Hippocampal formation (tissue), 2 donors: ENCODE data around the gene GNAI3.

Experiments
- DNase-seq, 2 donors: peaks; one replicate each; lab custom pipeline; 2025; lab: John Stamatoyannopoulos, UW

Gene GNAI3

DNA sequence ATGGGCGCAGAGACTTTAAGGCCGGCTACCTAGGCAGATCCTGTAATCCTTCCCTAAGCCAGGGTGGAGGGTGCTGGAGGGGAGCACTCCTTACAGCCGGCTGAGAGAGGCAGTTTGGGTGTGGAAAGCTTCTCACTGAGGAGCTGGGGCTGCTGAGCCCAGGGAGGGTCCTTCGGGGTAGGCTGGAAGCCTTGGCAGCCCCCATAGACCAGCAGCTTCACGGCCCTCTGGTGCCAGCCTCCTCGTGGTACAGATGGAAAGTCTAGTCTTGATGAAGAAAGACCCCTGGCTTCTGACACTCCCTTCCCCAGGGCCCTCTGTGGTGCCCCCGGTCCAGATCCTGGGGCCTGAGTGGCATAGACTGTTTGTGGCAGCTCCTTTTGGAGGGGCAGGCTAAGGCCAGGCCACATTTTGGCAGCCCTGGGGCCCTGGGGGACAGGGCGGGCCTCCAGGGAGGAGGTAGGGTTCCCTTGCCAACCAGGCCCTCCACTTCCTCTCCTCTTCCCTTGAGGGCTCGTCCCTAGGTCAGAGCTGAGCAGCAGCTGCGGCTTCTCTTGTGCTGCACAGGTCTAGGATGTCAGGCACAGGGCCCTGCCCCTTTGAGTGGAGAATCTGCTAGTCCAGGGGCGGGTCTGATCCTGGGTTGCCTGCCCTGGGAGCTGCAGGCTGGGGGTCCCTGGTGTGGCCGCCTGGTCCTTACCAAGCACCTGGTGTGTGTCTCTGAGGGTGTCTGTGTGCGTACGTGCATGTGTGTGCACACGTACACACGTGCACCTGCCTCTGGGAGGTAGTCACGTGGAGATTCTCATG lies 76.0 kb downstream of the GNAI3 start:
- DNase-seq: no peak

DNA sequence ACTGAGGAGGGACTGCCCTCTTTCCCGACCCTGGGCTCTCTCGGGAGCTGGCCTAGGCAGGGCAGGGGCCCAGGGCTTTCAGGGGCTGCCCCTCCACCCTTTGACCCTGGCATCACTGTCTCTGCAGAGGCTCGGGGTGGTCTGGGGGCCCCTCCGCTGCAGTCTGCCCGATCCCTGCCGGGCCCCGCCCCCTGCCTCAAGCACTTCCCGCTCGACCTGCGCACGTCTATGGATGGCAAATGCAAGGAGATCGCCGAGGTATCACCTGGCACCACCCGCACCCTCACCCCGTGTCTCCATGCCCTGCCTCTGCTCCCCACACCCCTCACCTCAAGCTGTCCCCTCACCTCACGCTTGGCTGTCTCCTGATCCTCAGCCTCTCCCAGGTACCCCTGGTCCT lies 76.8 kb downstream of the GNAI3 start:
- no peak for DNase-seq

DNA sequence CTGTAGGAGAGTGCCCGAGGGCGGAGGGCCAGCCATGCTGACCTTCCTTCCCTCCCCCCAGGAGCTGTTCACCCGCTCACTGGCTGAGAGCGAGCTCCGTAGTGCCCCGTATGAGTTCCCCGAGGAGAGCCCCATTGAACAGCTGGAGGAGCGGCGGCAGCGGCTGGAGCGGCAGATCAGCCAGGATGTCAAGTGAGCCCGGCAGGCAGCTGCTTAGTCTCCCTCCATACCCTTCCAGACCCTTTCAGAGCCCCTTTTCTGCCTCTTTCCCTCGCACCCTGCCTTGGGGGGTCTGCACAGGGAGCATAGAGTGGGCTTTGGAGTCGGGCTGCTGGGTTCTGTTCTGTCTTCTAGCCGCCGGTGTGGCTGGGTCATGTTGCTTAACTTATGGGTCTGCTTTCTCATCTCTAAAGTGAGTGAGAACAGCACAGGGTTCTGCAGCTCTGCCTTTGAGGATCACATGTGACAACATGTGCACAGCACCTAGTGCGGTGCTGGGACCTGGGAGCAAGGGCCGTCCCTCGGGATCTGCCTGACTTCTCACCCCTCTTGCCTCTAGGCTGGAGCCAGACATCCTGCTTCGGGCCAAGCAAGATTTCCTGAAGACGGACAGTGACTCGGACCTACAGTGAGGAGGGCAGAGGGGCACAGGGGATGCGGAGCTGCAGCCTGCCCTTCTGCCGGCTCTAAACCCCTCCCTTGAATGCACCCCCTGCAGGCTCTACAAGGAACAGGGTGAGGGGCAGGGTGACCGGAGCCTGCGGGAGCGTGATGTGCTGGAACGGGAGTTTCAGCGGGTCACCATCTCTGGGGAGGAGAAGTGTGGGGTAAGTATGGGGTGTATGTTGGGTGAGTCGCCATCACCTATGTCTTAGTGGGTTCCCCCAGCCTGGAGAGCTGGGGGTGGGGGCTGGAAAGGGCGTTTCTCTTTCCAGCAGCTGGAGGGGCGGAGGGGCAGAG lies 77.5 kb downstream of the GNAI3 start:
- no peak for DNase-seq

DNA sequence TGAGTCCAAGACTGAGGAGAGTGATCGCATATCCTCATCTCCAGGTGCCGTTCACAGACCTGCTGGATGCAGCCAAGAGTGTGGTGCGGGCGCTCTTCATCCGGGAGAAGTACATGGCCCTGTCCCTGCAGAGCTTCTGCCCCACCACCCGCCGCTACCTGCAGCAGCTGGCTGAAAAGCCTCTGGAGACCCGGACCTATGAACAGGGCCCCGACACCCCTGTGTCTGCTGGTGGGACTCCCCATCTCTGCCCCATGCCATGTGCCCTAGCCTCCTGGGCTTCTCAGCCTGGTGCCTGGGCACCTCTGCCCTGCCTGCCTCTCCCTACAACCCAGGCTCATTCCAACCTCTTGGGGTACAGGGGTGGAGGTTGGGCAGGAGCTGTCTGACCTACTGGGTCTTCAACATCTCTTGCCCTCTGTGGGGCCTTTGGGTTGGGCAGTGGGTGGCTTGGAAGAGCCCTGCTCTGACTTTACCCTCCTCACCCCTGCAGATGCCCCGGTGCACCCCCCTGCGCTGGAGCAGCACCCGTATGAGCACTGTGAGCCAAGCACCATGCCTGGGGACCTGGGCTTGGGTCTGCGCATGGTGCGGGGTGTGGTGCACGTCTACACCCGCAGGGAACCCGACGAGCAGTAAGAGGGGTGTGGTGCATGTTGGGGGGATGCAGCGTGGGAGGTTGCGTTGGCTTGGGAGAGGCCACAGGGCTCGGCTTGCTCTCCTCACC lies 78.4 kb downstream of the GNAI3 start:
- DNase-seq: no peak

- no peak for DNase-seq
These were observed 79.4 kb downstream of the GNAI3 start for GRCh38 chr1:109627692-109628399.

- no peak for DNase-seq
These were observed 80.3 kb downstream of the GNAI3 start for GRCh38 chr1:109628540-109629321.

DNA sequence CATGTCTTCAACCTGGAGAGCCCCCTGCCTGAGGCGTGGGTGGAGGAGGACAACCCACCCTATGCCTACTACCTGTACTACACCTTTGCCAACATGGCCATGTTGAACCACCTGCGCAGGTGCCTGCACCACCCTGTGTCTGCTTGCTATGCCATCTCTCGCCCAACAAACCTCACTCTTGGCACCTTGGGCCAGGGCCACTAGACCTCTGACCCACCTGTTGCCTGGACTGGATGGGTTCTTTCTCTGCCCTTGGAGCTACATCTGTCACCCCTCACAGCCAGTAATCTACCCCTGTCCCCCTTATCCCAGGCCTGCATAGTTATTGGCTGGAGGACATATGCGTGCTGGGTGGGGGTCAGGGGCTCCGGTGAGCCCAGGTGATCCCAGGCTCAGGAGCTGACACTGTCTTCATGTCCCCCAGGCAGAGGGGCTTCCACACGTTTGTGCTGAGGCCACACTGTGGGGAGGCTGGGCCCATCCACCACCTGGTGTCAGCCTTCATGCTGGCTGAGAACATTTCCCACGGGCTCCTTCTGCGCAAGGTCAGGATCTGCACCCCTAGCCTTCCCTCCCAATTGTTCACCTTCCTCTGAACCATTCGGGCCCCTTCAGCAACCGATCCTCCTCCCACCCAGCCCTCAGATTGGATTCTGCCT lies 81.1 kb downstream of the GNAI3 start:
- no peak for DNase-seq

DNA sequence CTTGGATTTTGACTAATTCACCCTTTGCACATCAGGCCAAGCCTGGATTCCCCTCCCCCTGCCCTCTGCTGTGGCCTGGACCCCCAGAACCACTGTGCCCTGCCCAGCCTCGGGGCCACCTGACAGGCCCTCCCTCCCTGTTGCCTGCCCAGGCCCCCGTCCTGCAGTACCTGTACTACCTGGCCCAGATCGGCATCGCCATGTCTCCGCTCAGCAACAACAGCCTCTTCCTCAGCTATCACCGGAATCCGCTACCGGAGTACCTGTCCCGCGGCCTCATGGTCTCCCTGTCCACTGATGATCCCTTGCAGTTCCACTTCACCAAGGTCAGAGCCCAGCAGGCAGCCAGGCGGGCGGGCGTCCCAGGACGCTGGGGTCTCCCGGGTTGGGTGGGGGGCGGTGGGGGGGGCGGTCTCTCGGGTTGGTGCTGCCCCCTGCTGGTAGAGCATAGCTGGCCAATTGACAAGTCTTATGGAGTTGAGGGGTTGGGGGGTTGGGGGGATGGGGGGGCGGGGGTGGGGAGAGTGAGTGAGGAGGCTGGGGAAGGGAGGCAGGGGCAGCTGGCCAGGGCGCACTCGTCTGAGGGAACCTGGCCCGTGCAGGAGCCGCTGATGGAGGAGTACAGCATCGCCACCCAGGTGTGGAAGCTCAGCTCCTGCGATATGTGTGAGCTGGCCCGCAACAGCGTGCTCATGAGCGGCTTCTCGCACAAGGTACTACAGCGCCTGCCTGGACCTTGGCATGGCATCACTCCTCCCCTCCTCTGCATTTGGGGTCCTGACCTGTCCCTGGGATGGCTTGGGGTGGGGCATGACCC lies 81.9 kb downstream of the GNAI3 start:
- no peak for DNase-seq

GRCh38 chr1:109630898-109631512 lies 82.6 kb downstream of the GNAI3 start:
- DNase-seq: no peak

- DNase-seq: no peak
These were observed 83.4 kb downstream of the GNAI3 start for GRCh38 chr1:109631513-109632505.

GRCh38 chr1:109632671-109633346 lies 84.4 kb downstream of the GNAI3 start:
- peak; percentile 44 to 57 for DNase-seq

GRCh38 chr1:109634292-109634691 lies 85.9 kb downstream of the GNAI3 start:
- no peak for DNase-seq

DNA sequence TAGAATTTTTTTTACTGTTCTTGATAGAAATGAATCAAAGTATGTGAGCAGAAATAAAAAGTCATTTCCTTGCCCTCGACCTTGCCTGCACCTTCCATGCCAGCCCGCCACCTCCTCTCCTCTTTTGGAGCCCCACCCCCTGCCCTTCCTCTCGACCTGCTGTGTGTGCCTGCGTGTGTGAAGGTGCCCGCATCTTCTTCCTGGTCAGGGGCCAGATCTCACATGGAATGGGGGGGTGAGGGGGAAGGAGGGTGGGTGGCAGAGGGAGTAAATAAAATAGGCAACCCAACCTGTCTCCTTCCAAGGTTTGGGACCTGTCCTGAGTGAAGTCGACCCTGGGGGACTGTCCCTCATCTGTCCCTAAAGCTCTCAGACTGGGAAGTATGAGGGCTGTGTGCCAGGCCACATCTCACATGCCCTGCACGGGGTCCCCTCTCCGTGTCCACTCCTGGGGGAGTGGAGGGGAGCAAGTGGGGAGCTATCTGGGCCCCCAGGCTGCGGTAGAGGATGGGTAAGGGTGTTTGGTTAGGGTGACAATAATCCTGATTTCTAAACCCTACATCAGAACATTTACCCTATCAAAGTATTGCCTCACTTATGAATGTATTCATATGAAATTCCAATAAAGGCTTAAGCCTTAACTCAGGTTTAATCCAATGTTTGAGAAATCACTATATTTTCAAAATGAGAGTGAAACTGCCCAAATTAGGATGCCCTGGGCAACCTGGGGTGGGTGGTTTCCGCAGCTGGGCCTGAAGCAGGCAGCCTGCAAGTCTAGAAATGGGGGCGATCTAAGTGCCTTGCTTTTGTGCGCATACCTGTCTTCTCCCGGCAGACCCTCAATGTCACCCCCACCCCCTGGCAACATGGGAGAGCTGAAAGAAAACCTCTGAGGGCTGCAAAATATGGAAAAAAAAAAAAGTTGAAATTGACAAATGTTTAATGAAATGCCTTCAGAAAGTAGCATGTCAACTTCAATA lies 86.6 kb downstream of the GNAI3 start:
- DNase-seq: no peak

DNA sequence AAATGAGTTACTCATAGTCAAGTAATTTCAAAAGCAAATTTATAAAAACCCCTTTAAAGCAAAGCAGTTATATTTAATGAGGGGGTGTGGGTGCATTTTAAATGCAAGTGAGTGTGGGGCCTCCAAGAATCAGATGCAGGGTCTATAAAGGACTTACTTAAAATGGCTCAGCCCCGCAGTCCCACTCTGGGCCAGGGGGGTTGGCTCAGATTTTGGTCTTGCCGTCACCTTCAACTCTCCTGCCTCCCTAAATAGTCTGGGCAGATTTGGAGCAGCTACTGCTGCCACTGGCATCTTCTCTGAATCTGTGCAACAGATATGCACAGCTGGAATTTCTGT lies 87.4 kb downstream of the GNAI3 start:
- no peak for DNase-seq

DNA sequence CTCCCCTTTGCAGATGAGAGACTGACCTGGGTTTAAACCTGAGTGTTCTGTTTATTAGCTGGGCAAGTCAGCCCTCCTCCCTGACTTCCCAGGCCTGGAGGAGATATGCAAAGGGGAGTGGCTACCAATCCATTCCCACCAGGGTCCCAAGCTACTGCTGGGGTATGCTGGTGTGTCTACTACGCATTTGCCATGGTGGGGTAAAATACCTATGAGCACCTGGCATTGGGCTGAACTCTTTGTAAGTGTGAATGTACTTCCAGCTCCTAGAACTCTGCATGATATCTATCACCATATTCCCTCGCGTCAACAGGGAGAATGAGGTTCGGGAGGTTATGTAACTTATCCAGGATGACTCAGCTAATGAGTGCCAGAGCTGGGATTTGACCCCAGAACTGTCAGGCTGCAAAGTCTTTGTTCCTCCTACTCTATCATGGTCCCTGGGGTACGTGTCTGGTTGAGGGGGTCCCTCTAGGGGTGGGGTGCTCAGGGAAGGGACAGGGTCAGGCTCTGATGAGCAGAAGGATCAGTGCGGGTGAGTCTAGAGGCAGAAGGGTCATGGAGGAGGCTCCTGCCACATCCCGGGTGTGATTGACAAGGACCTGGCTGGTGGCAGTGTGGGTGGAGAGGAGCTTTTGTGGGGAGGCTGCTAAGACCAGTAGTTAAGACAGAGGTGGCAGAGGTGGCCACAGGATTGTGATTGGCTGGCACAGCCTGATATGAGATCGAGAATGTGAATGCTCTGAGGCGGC lies 88.0 kb downstream of the GNAI3 start:
- DNase-seq: no peak
